ENCODE measurements around the gene MESD.

- no peak for TF ChIP-seq CTCF (IDR thresholded peaks at IDR 0.05 in 4 of 5, conservative IDR thresholded peaks at IDR 0.05 in 1 of 5)
- TF ChIP-seq POLR2A (IDR thresholded peaks at IDR 0.05): no peak
These were observed 1.3 kb upstream of the MESD start for GRCh38 chr15:80990955-80991354.

All from gastrocnemius medialis (tissue), 4 donors.